Prostate gland (tissue), 2 donors: ENCODE measurements around the gene MAPK8IP1. TPM values are rescaled to one million over a fixed set of nuclear protein-coding genes. Genes with fewer than 3 reads are reported as not detected.

Experiments used
- DNase-seq: peaks from one replicate; pipeline ENCODE4 v3.0.0-alpha.2; 2019; ENCODE audit warnings: low spot score
- H3K27ac ChIP-seq, 2 donors: fragments of 200-600 bp; sonication (generic); 2 replicates each; pipeline ENCODE4 v1.5.1; 2017 to 2019
- H3K27me3 ChIP-seq: fragments of 200-600 bp; sonication (generic); replicated peaks from 2 replicates; pipeline ENCODE4 v1.5.1; 2019; ENCODE audit not compliant: insufficient read depth
- H3K36me3 ChIP-seq, 2 donors: fragments of 200-600 bp; sonication (generic); 1 replicate in 1 of 2; 2 replicates in 1 of 2; pipeline versions ENCODE4 v1.5.1 to v1.8.1; 2017 to 2019
- H3K4me1 ChIP-seq: fragments of 200-600 bp; sonication (generic); replicated peaks from 2 replicates; pipeline ENCODE4 v1.5.1; 2019
- H3K4me3 ChIP-seq, 2 donors: fragments of 200-600 bp; sonication (generic); 2 replicates each; pipeline ENCODE4 v1.5.1; 2017 to 2019
- H3K9me3 ChIP-seq: fragments of 200-600 bp; sonication (generic); 2 replicates; pipeline ENCODE4 v1.5.1; 2017
- POLR2A ChIP-seq: fragments of 450-650 bp; IDR thresholded peaks from one replicate; pipeline ENCODE4 v1.6.1; 2016; ENCODE audit warnings: antibody characterized with exemption, mild to moderate bottlenecking
- POLR2AphosphoS5 ChIP-seq: sonication (generic); formaldehyde crosslinking; IDR thresholded peaks from one replicate; pipeline ENCODE4 v1.6.1; 2017; ENCODE audit warnings: antibody characterized with exemption
- WGBS: methylation state at CpG from one replicate; pipeline ENCODE4 v1.1.5; 2018; 5-methylcytosine and 5-hydroxymethylcytosine counted together
- intact Hi-C: fragments of 100-400 bp; cut with DNase I; formaldehyde crosslinking; loops from one replicate; pipeline ENCODE4 v1.14.2; 2022
- total RNA-seq, 2 donors: library from RNA; depleted of rRNA; stranded (reverse); fragments of >200 nt; gene quantifications; one replicate each; pipeline ENCODE4 v1.1.0, GENCODE V29; 2016
- TF ChIP-seq, protein P1 (sequence below), 4 experiments: fragments of 200-600 bp in 2 of 4; fragments of 450-650 bp in 2 of 4; sonication (generic) in 2 of 4; IDR thresholded peaks; 1 replicate in 3 of 4; 2 replicates in 1 of 4; pipeline ENCODE4 v1.5.1; 2016 to 2019; ENCODE audit warnings: antibody characterized with exemption in 4 of 4, mild to moderate bottlenecking in 2 of 4, moderate library complexity in 2 of 4

The MAPK8IP1 gene
- total RNA-seq, 2 donors from 2014 or later, result 19.8 to 46.9 TPM

DNA sequence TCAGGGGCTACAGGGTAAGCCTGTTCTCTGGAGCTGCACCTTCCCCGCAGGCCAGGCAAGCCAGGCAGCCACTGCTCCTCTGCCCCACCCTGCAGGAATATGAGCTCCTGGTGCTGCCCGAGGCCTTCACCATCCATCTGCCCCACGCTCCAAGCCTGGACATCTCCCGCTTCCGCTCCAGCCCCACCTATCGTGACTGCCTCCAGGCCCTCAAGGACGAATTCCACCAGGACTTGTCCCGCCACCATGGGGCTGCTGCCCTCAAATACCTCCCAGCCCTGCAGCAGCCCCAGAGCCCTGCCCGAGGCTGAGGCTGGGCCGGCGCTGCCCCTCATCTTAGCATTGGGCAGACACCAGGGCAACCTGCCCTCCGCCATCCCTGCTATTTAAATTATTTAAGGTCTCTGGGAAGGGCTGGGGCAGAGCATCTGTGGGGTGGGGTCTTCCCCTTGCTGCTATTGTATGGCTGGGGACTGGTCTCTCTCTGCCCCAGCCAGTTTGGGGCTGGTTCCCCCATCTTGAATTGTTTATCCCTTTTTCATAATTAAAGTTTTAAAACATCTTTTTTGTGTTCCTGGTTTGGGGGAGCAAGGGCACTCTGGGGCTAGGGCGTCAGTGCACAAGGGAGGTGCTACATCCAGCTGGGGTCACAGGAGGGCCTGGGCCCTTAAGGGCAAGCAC is 43.2 kb downstream of the MAPK8IP1 start:
- H3K27me3 ChIP-seq, result no peaks in the 10 kb centered on the region
- 58% methylated on average over 13 of the region's 13 CpGs for WGBS
- no peaks in the 10 kb centered on the region for H3K9me3 ChIP-seq
- intact Hi-C loops, result no loop called here
- DNase-seq, result no peak
- H3K36me3 ChIP-seq, result no peaks in the 10 kb centered on the region
- H3K27ac ChIP-seq, result no peak overlapping the region
- TF ChIP-seq, protein P1, sequence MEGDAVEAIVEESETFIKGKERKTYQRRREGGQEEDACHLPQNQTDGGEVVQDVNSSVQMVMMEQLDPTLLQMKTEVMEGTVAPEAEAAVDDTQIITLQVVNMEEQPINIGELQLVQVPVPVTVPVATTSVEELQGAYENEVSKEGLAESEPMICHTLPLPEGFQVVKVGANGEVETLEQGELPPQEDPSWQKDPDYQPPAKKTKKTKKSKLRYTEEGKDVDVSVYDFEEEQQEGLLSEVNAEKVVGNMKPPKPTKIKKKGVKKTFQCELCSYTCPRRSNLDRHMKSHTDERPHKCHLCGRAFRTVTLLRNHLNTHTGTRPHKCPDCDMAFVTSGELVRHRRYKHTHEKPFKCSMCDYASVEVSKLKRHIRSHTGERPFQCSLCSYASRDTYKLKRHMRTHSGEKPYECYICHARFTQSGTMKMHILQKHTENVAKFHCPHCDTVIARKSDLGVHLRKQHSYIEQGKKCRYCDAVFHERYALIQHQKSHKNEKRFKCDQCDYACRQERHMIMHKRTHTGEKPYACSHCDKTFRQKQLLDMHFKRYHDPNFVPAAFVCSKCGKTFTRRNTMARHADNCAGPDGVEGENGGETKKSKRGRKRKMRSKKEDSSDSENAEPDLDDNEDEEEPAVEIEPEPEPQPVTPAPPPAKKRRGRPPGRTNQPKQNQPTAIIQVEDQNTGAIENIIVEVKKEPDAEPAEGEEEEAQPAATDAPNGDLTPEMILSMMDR (IDR thresholded peaks at IDR 0.05), result no peak
- no peak overlapping the region for H3K4me3 ChIP-seq
- peaks cover 4% of the 10 kb centered on the region for H3K4me1 ChIP-seq

DNA sequence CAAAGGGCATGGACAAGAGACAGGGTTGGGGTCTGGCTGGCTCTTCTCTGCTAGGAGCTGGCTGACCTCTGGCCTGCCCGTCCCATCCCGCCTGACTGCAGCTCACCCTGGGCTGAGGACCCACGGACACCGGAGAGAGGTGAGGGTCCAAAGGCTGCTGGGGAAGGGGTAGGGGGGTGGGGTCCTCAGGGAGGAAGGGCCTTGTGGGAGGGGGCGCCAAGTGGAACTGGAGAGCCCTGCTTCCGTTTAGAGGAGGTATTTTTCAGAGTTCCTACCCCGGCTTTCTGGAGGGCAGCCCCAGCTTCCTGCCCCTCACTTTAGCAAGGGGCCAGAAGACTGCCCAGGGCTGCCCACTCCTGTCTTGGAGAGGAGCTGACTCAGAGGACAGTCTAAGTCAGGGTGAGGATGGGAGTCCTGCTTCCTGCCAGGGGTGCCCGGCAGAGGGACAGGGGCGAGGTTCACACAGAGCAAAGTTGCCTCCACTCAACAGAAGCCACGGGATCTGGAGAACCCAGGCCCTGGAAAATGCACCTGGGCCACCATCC is 44.1 kb downstream of the MAPK8IP1 start:
- no peak for TF ChIP-seq POLR2A
- TF ChIP-seq POLR2AphosphoS5, result no peak
- TF ChIP-seq, protein P1 (IDR thresholded peaks at IDR 0.05), result no peak
- Histone ChIP-seq H3K9me3 (no peaks in the 10 kb centered on the region), H3K4me3 (no peak overlapping the region), H3K27ac (no peak overlapping the region), H3K4me1 (peaks cover 13% of the 10 kb centered on the region), H3K27me3 (no peaks in the 10 kb centered on the region), H3K36me3 (no peaks in the 10 kb centered on the region)
- WGBS, result 62% methylated on average over 10 of the region's 10 CpGs
- intact Hi-C loops, result no loop called here
- no peak for DNase-seq

DNA sequence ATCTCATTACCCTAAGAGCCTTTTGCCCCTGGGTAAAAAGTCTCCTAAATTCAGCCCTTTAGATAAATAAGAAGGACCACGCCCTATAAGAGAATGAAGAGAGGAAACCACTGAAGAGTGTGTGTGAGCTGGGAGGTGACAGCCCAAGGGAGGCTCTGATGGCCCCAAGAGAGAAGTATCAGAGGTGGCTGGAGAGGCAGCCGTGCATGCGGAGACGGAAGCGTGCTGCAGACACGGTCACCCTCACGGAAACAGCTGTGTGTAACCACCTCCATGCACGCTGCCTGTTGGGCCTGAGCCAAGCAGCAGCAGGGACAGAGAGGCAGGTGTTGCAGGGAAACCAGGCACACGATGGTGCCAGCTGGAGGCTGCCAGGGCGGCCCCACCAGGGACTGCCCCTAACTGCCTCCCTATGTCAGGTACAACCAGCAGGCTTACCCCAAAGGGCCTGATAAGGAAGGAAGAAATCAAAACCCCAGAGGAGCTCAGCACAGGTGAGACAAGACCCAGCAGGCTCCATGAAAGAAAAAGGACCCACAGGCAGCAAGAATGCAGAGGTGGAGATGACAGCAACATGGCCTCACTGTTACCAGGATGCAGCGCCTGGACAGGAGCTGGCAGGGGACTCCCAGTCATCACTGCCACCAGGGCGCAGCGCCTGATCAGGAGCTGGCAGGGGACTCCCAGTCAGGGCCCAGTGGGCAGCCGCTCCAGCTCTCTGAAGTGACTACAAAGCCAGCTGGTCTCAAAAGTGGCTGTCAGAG is 44.8 kb downstream of the MAPK8IP1 start:
- peak overlapping the region; percentile 64 to 79 for H3K27ac ChIP-seq
- no peak overlapping the region for H3K4me3 ChIP-seq
- peaks cover 16% of the 10 kb centered on the region for H3K4me1 ChIP-seq
- no peaks in the 10 kb centered on the region for H3K36me3 ChIP-seq
- WGBS, result 39% methylated on average over 14 of the region's 14 CpGs
- no peaks in the 10 kb centered on the region for H3K9me3 ChIP-seq
- intact Hi-C loops, result no loop called here
- H3K27me3 ChIP-seq, result no peaks in the 10 kb centered on the region
- TF ChIP-seq, protein P1 (IDR thresholded peaks at IDR 0.05), result no peak
- TF ChIP-seq POLR2A, result no peak
- DNase-seq, result no peak

DNA sequence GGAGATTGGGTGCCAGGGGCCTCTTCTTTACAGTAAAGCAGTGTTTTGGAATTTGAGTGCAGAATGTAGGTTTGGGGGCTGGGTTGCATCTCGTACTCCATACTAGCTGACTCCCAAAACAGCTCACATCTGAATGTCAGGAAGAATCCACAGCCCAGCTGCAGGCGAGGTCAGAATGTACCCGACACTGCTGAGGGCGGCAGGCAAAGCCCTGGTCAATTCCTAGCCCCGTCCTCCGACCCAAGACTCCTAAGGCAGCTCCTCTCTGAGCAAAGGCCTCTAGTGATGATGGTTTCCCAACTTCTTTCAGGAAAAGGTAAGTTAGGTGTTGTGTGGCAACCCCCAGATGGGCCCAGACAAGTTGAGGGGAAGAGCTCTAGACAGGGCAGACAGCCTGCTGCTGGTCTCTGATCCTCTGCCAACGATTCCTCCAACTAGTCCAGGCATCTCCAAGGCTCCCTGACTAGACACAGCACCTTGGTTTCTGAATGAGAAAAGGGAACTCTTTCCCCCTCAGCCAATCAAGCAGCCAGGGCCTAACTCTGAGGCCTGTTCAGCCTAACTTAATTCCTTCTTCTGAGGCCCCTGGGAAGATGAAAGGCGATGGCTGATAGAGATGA is 45.6 kb downstream of the MAPK8IP1 start:
- WGBS, result 55% methylated on average over 8 of the region's 8 CpGs
- H3K27me3 ChIP-seq, result no peaks in the 10 kb centered on the region
- H3K9me3 ChIP-seq, result no peaks in the 10 kb centered on the region
- peaks cover 16% of the 10 kb centered on the region for H3K4me1 ChIP-seq
- peak overlapping the region in 1 of 2 donors; percentile 7 for H3K4me3 ChIP-seq
- H3K27ac ChIP-seq, result peak overlapping the region; percentile 64 to 79
- intact Hi-C loops, result no loop called here
- TF ChIP-seq POLR2AphosphoS5, result peak; percentile 75
- TF ChIP-seq, protein P1 (IDR thresholded peaks at IDR 0.05), result no peak
- TF ChIP-seq POLR2A, result no peak
- no peaks in the 10 kb centered on the region for H3K36me3 ChIP-seq
- DNase-seq, result peak; percentile 86
